ENCODE measurements around the gene ENTPD8. TPM values are rescaled to one million over a fixed set of nuclear protein-coding genes. Genes with fewer than 3 reads are reported as not detected.

The ENTPD8 gene
- total and polyA plus RNA-seq, 2 donors (not counting 3 experiments of a cell fraction or from before 2014, with no cell fraction given): 0.44 to 0.51 TPM

GRCh38 chr9:137409515-137409914 is 31.6 kb downstream of the ENTPD8 start:
- DNase-seq (ENCODE audit: low read depth, low spot score) (no peak), FAIRE-seq (no peak)
- Histone ChIP-seq H3K27ac (ENCODE audit: insufficient read depth, low read depth, low read length) (no peak overlapping the region), H3K27me3 (ENCODE audit: control insufficient read depth in 2 of 2, insufficient read depth in 2 of 2, low read length in 2 of 2) (no peaks in the 10 kb centered on the region), H3K36me3 (ENCODE audit: control insufficient read depth in 2 of 2, extremely low read depth in 1 of 2, insufficient read depth in 2 of 2, low read length in 2 of 2) (no peaks in the 10 kb centered on the region), H3K9ac (replicated peaks; ENCODE audit: extremely low read depth, insufficient read depth, low read length) (no peak overlapping the region), H3K9me1 (replicated peaks; ENCODE audit: control insufficient read depth, extremely low read depth, insufficient read depth, low read length) (no peaks in the 10 kb centered on the region), H3K4me3 (replicated peaks in 1 of 3; ENCODE audit: insufficient read depth in 1 of 3, low read depth in 1 of 3, low read length in 3 of 3) (no peak overlapping the region), H4K20me1 (replicated peaks; ENCODE audit: control insufficient read depth, extremely low read depth, insufficient read depth, low read length) (no peaks in the 10 kb centered on the region), H3K79me2 (ENCODE audit: control insufficient read depth, insufficient read depth, low read length) (peaks cover 12% of the 10 kb centered on the region), H3K9me3 (replicated peaks; ENCODE audit: control insufficient read depth, insufficient read depth, low read length) (no peaks in the 10 kb centered on the region), H2AFZ (ENCODE audit: low read depth, low read length) (no peak overlapping the region), H3K4me2 (ENCODE audit: insufficient read depth, low read length) (no peak overlapping the region), H3K4me1 (ENCODE audit: control insufficient read depth, extremely low read depth, insufficient read depth, low read length) (peaks cover 35% of the 10 kb centered on the region)
- BruUV-seq (replicated peaks): no TSS peak
- ChIA-PET POLR2A (interaction anchor here (1.2 kb wide), 1 partner anchor 107 kb away, joined by 3 read pairs; the partner anchor contains the start of gene NRARP), CTCF (interaction anchor here (0.9 to 4.6 kb wide), 4 partner anchors 13 to 173 kb away, joined by 3 to 36 read pairs (median 6); partner anchors contain the start of genes EXD3, NOXA1 and NRARP)
- no peak for TF ChIP-seq JUN (IDR thresholded peaks at IDR 0.05; ENCODE audit: borderline replicate concordance, insufficient read depth, insufficient read length, low read depth)
- TF ChIP-seq EZH2 (IDR thresholded peaks at IDR 0.05; ENCODE audit: borderline replicate concordance, low read depth, low read length, severe bottlenecking): no peak
- TF ChIP-seq MYC (IDR thresholded peaks at IDR 0.05; ENCODE audit: low read depth, low read length): no peak
- no peak for TF ChIP-seq CTCF (IDR thresholded peaks at IDR 0.05; ENCODE audit: extremely low read depth in 1 of 2, insufficient read depth in 1 of 2, low read depth in 1 of 2, low read length in 2 of 2)
- TF ChIP-seq MAX (IDR thresholded peaks at IDR 0.05; ENCODE audit: insufficient read depth, insufficient read length): no peak
- no peak for TF ChIP-seq FOS (IDR thresholded peaks at IDR 0.05; ENCODE audit: borderline replicate concordance, insufficient read depth, low read length)
- TF ChIP-seq POLR2A (IDR thresholded peaks at IDR 0.05; ENCODE audit: low read depth, low read length): no peak
- TF ChIP-seq GATA2 (IDR thresholded peaks at IDR 0.05; ENCODE audit: insufficient read depth, insufficient read length, low read depth, low read length): no peak
- no peak for TF ChIP-seq POLR2AphosphoS5 (IDR thresholded peaks at IDR 0.05; ENCODE audit: insufficient read depth, low read depth, low read length)
- intact Hi-C loops (cut with micrococcal nuclease): no loop called here
- dilution Hi-C loops (cut with MboI; ENCODE audit: extremely low pct_ligation_motif_present, low sequenced_read_pairs): no loop called here

Data from endothelial cell of umbilical vein (primary cell).